Gastroesophageal sphincter (tissue), 4 donors: ENCODE results near the gene TTC9. TPM values are rescaled to one million over a fixed set of nuclear protein-coding genes. Genes with fewer than 3 reads are reported as not detected.
"Not testable (repeated sequence)": the region's sequence is repeated elsewhere in the genome, so short reads cannot be mapped to it uniquely, and the experiment has no call there.

Experiments
- ATAC-seq: fragments of 150-250 bp; one replicate; pipeline ENCODE4 v1.9.1; 2016; ENCODE audit warnings: mild to moderate bottlenecking, moderate library complexity
- H3K27ac ChIP-seq, 4 donors: fragments of 200-600 bp; sonication (generic) in 3 of 4; 1 replicate in 3 of 4; 2 replicates in 1 of 4; pipeline ENCODE4 v1.5.1; 2016 to 2019
- H3K27me3 ChIP-seq: fragments of 200-600 bp; sonication (generic); one replicate; pipeline ENCODE4 v1.5.1; 2019
- H3K36me3 ChIP-seq, 2 donors: fragments of 200-600 bp; sonication (generic); one replicate each; pipeline ENCODE4 v1.5.1; 2019; ENCODE audit warnings: control low read depth in 1 of 2
- H3K4me1 ChIP-seq, 3 donors: fragments of 200-600 bp; sonication (generic); 1 replicate in 2 of 3; 2 replicates in 1 of 3; pipeline ENCODE4 v1.5.1; 2016 to 2019; ENCODE audit warnings: control low read depth in 2 of 3
- H3K4me3 ChIP-seq, 2 donors: fragments of 200-600 bp; sonication (generic); one replicate each; pipeline ENCODE4 v1.5.1; 2019; ENCODE audit warnings: mild to moderate bottlenecking in 1 of 2, moderate library complexity in 1 of 2
- H3K9me3 ChIP-seq, 3 donors: fragments of 200-600 bp; sonication (generic); one replicate each; pipeline ENCODE4 v1.5.1; 2017 to 2019; ENCODE audit warnings: control low read depth in 2 of 3
- CTCF ChIP-seq, 4 experiments: fragments of 200-600 bp in 2 of 4; fragments of 450-650 bp in 2 of 4; sonication (generic) in 1 of 4; IDR thresholded peaks; one replicate each; pipeline ENCODE4 v1.5.1; 2017 to 2019; ENCODE audit warnings: antibody characterized with exemption in 4 of 4, mild to moderate bottlenecking in 2 of 4, moderate library complexity in 2 of 4
- EP300 ChIP-seq: sonication (generic); formaldehyde crosslinking; IDR thresholded peaks from one replicate; pipeline ENCODE4 v1.6.1; 2017; ENCODE audit warnings: antibody characterized with exemption, mild to moderate bottlenecking
- POLR2A ChIP-seq, 2 donors: fragments of 450-650 bp; IDR thresholded peaks; one replicate each; pipeline ENCODE4 v1.6.1; 2017; ENCODE audit warnings: antibody characterized with exemption in 2 of 2, mild to moderate bottlenecking in 2 of 2, moderate library complexity in 1 of 2
- POLR2AphosphoS5 ChIP-seq: sonication (generic); formaldehyde crosslinking; IDR thresholded peaks from one replicate; pipeline ENCODE4 v1.6.1; 2017; ENCODE audit warnings: antibody characterized with exemption
- WGBS, 2 donors: methylation state at CpG; one replicate each; pipeline ENCODE4 v1.1.5; 2018; ENCODE audit warnings: low coverage in 1 of 2; 5-methylcytosine and 5-hydroxymethylcytosine counted together
- total RNA-seq, 4 donors: library from RNA; depleted of rRNA; stranded (reverse); fragments of >200 nt; gene quantifications; one replicate each; pipeline ENCODE4 v1.1.0, GENCODE V29; 2016

Gene TTC9
- total RNA-seq, 4 donors from 2014 or later = 0.40 to 7.3 (median 1.6) TPM

DNA sequence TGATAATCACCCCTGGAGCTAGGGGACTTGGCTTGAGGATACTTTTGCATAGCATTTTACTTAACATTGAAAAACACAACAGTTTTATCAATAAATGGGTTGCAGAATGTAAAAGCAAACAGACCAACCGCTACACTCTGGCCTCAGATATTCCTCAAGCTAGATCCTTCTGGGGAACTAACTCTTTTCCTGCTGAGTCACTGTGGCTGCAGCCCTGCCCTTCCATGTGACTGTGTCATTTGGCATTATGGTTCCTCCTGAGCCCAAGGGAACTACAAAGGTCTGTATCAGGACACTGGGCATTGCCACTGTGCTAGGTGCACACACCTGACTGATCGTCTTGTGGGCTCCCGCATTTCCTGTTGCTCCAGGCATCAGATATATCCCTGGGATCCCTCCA lies 56.6 kb downstream of the TTC9 start:
- ATAC-seq = no peak
- TF ChIP-seq CTCF (IDR thresholded peaks at IDR 0.05) (no peak), EP300 (no peak), POLR2AphosphoS5 (no peak), POLR2A (IDR thresholded peaks at IDR 0.05) (no peak)
- peaks cover 0 to 8% (median 0%) of the 10 kb centered on the region in 3 donors for H3K4me1 ChIP-seq

GRCh38 chr14:70699646-70700045 lies 57.9 kb downstream of the TTC9 start:
- peaks cover 5% of the 10 kb centered on the region for H3K27me3 ChIP-seq
- TF ChIP-seq POLR2AphosphoS5 (no peak), POLR2A (IDR thresholded peaks at IDR 0.05) (no peak), EP300 (no peak), CTCF (IDR thresholded peaks at IDR 0.05) (no peak)
- WGBS, 2 donors = 75 to 83% methylated on average over 3 to 4 of the region's 5 CpGs
- no peaks in the 10 kb centered on the region for H3K9me3 ChIP-seq
- no peak overlapping the region for H3K27ac ChIP-seq
- H3K36me3 ChIP-seq = no peaks in the 10 kb centered on the region
- no peak for ATAC-seq
- H3K4me3 ChIP-seq = no peak overlapping the region
- peaks cover 0 to 8% (median 0%) of the 10 kb centered on the region in 3 donors for H3K4me1 ChIP-seq

More for the DNA sequence above, 56.6 kb downstream of the TTC9 start:
- no peaks in the 10 kb centered on the region for H3K9me3 ChIP-seq
- no peak overlapping the region for H3K4me3 ChIP-seq
- H3K27me3 ChIP-seq = no peaks in the 10 kb centered on the region
- H3K27ac ChIP-seq = no peak overlapping the region
- WGBS, 2 donors = 83 to 100% methylated on average over 1 to 3 of the region's 3 CpGs
- H3K36me3 ChIP-seq = no peaks in the 10 kb centered on the region

GRCh38 chr14:70700955-70701585 lies 59.4 kb downstream of the TTC9 start:
- ATAC-seq = no peak
- H3K9me3 ChIP-seq = no peaks in the 10 kb centered on the region
- H3K27me3 ChIP-seq = peaks cover 11% of the 10 kb centered on the region
- H3K36me3 ChIP-seq = no peaks in the 10 kb centered on the region
- WGBS, 2 donors = 56 to 78% methylated on average over 3 to 4 of the region's 4 CpGs
- H3K4me3 ChIP-seq = no peak overlapping the region
- H3K27ac ChIP-seq = no peak overlapping the region
- TF ChIP-seq CTCF (IDR thresholded peaks at IDR 0.05) (no peak), POLR2A (IDR thresholded peaks at IDR 0.05) (no peak)
- H3K4me1 ChIP-seq = peaks cover 0 to 8% (median 0%) of the 10 kb centered on the region in 3 donors

GRCh38 chr14:70701610-70702009 lies 59.9 kb downstream of the TTC9 start:
- Histone ChIP-seq H3K4me3 (no peak overlapping the region), H3K27ac (no peak overlapping the region), H3K36me3 (no peaks in the 10 kb centered on the region), H3K27me3 (peaks cover 16% of the 10 kb centered on the region), H3K9me3 (no peaks in the 10 kb centered on the region), H3K4me1 (peaks cover 0 to 8% (median 0%) of the 10 kb centered on the region in 3 donors)
- no peak for TF ChIP-seq POLR2AphosphoS5
- no peak for TF ChIP-seq CTCF (IDR thresholded peaks at IDR 0.05)
- TF ChIP-seq EP300 = no peak
- no peak for ATAC-seq

DNA sequence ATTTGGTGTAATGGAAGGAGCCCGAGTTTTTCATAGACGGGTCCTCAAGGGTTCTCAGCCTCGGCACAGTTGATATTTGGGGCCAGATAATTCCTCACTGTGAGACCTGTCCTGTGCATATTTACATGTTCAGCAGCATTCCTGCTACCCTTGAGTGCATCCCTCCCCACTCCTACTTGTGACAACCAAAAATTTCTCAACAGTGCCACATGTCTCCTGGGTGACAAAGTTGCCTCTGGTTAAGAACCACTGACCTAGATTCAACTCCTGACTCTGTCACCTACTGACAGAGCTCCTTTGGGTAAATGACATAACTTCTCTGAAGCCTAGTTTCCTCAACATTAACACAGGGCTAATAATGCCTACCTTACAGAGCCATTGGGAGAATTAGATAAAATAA lies 60.4 kb downstream of the TTC9 start:
- ATAC-seq = no peak
- WGBS, 2 donors = 0 to 95% methylated on average over 1 to 3 of the region's 3 CpGs

GRCh38 chr14:70703621-70704168 lies 62.0 kb downstream of the TTC9 start:
- not testable (repeated sequence) for H3K4me1 ChIP-seq, H3K4me3 ChIP-seq, H3K9me3 ChIP-seq, H3K36me3 ChIP-seq, ATAC-seq, H3K27ac ChIP-seq
- 91% methylated on average over 1 of the region's 1 CpG; no CpG with 5 or more reads in 1 of the 2 donors for WGBS, 2 donors
- peaks cover 27% of the 10 kb centered on the region for H3K27me3 ChIP-seq

More for the DNA sequence above, 60.4 kb downstream of the TTC9 start:
- no peak for TF ChIP-seq POLR2A (IDR thresholded peaks at IDR 0.05)
- TF ChIP-seq CTCF (IDR thresholded peaks at IDR 0.05) = no peak
- TF ChIP-seq EP300 = no peak
- no peak for TF ChIP-seq POLR2AphosphoS5
- H3K27me3 ChIP-seq = peaks cover 21% of the 10 kb centered on the region
- no peaks in the 10 kb centered on the region for H3K36me3 ChIP-seq
- H3K4me1 ChIP-seq = peaks cover 0 to 8% (median 0%) of the 10 kb centered on the region in 3 donors
- H3K9me3 ChIP-seq = no peaks in the 10 kb centered on the region
- no peak overlapping the region for H3K27ac ChIP-seq
- H3K4me3 ChIP-seq = no peak overlapping the region
